ENCODE measurements around the gene LAYN.

LAYN gene

DNA sequence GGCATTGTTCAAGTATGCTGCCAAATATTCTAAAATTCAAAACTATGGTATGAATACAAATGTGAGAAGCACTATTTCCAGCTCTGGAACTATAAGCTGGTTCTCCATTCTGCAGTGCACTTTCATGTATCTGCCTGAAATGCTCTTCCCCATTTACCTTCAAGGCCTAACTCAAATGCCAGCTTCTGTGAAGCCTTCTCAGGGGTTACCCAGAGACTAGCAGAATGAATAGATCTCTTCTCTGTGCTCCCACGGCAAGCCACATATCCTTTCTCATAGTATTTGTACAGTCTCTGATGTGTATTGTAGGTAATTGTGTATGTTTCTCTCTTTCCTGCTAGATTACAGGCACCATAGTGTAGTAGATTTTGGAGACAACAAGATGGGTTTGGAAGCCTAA is 21.9 kb upstream of the LAYN start:
- FAIRE-seq (no peak), DNase-seq (ENCODE audit: insufficient read length) (no peak)
- TF ChIP-seq POLR2AphosphoS5 (IDR thresholded peaks at IDR 0.05; ENCODE audit: low read depth, low read length) (no peak), TAF1 (IDR thresholded peaks at IDR 0.05; ENCODE audit: borderline replicate concordance, low read depth, low read length) (no peak), POLR2A (IDR thresholded peaks at IDR 0.05; ENCODE audit: low read depth, low read length) (no peak)

- FAIRE-seq (peak; percentile 75), DNase-seq (ENCODE audit: insufficient read length) (no peak)
- TF ChIP-seq POLR2AphosphoS5 (IDR thresholded peaks at IDR 0.05; ENCODE audit: low read depth, low read length) = no peak
- TF ChIP-seq POLR2A (IDR thresholded peaks at IDR 0.05; ENCODE audit: low read depth, low read length) = no peak
- no peak for TF ChIP-seq TAF1 (IDR thresholded peaks at IDR 0.05; ENCODE audit: borderline replicate concordance, low read depth, low read length)
These were observed 20.0 kb upstream of the LAYN start for GRCh38 chr11:111520560-111520959.

- no peak for TF ChIP-seq POLR2AphosphoS5 (IDR thresholded peaks at IDR 0.05; ENCODE audit: low read depth, low read length)
- TF ChIP-seq POLR2A (IDR thresholded peaks at IDR 0.05; ENCODE audit: low read depth, low read length) = no peak
- peak; percentile 51 for FAIRE-seq
- no peak for DNase-seq (ENCODE audit: insufficient read length)
These were observed 19.4 kb upstream of the LAYN start for GRCh38 chr11:111521135-111521534.

DNA sequence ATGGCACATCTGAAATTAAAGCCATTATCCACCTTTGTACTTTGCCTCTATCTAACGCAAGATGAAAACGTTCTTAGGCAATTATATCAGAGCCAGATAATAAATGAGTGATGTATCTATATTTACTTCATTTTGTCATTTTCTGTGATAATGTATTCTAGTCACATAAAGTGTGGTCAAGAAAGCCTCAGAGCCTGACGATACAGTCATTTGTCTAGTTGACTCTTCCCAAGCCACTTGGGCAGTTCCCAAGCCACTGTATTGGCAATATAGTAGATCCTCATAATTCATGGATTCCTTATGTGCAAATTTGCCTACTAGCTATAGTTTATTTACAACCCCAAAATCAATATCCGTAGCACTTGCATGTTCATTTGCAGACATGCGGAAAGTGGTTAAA is 18.1 kb upstream of the LAYN start:
- no peak for TF ChIP-seq POLR2AphosphoS5 (IDR thresholded peaks at IDR 0.05; ENCODE audit: low read depth, low read length)
- no peak for TF ChIP-seq TAF1 (IDR thresholded peaks at IDR 0.05; ENCODE audit: borderline replicate concordance, low read depth, low read length)
- TF ChIP-seq POLR2A (IDR thresholded peaks at IDR 0.05; ENCODE audit: low read depth, low read length) = no peak
- no peak for FAIRE-seq
- DNase-seq (ENCODE audit: insufficient read length) = no peak

DNA sequence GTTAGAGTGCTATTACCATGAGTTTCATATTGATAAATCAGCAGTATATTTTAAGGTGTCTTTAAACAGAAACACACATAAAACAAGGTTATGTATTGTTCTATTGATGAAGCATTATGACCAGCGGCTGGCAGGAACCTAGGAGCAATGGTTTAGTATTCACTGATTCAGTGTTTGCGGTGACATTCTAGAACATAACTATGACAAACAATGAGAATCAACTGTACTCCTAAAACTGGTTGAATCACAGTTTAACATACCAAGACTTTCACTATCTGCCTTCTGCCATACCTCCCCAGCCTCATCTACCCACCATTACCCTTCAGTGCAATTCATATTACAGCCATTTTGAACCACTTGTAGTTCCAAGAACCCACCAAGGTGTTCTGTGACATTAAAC is 17.2 kb upstream of the LAYN start:
- TF ChIP-seq POLR2AphosphoS5 (IDR thresholded peaks at IDR 0.05; ENCODE audit: low read depth, low read length) = no peak
- TF ChIP-seq TAF1 (IDR thresholded peaks at IDR 0.05; ENCODE audit: borderline replicate concordance, low read depth, low read length) = no peak
- TF ChIP-seq POLR2A (IDR thresholded peaks at IDR 0.05; ENCODE audit: low read depth, low read length) = no peak
- FAIRE-seq = no peak

GRCh38 chr11:111524056-111524455 is 16.5 kb upstream of the LAYN start:
- FAIRE-seq (no peak), DNase-seq (ENCODE audit: insufficient read length) (no peak)
- TF ChIP-seq POLR2AphosphoS5 (IDR thresholded peaks at IDR 0.05; ENCODE audit: low read depth, low read length) (no peak), POLR2A (IDR thresholded peaks at IDR 0.05; ENCODE audit: low read depth, low read length) (no peak), TAF1 (IDR thresholded peaks at IDR 0.05; ENCODE audit: borderline replicate concordance, low read depth, low read length) (no peak)

More for the DNA sequence above, 17.2 kb upstream of the LAYN start:
- DNase-seq (ENCODE audit: insufficient read length) = no peak

GRCh38 chr11:111525456-111525855 is 15.1 kb upstream of the LAYN start:
- FAIRE-seq (no peak), DNase-seq (ENCODE audit: insufficient read length) (no peak)
- TF ChIP-seq POLR2AphosphoS5 (IDR thresholded peaks at IDR 0.05; ENCODE audit: low read depth, low read length) = no peak
- no peak for TF ChIP-seq TAF1 (IDR thresholded peaks at IDR 0.05; ENCODE audit: borderline replicate concordance, low read depth, low read length)
- TF ChIP-seq POLR2A (IDR thresholded peaks at IDR 0.05; ENCODE audit: low read depth, low read length) = no peak

- no peak for TF ChIP-seq POLR2AphosphoS5 (IDR thresholded peaks at IDR 0.05; ENCODE audit: low read depth, low read length)
- TF ChIP-seq POLR2A (IDR thresholded peaks at IDR 0.05; ENCODE audit: low read depth, low read length) = no peak
- no peak for TF ChIP-seq TAF1 (IDR thresholded peaks at IDR 0.05; ENCODE audit: borderline replicate concordance, low read depth, low read length)
- DNase-seq (ENCODE audit: insufficient read length) (no peak), FAIRE-seq (no peak)
These were observed 14.0 kb upstream of the LAYN start for GRCh38 chr11:111526501-111526900.

DNA sequence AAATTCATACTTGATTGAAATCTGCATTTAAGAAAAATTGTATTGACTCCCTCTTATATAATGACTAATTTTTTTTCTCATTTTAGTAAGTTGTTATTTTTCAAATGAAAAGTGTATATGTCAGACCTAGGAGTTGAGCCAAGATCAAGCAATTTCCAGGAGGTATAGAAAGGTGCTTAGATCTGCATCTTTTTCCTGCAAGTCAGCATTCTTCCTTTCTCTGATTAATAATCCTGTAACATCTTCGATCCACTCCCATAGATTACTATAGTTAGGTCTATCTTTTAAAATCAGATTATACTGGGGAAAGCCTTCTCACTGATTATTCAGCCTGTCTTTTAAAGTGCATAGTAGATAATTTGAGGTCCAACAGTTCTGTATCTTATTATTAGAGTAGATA is 13.2 kb upstream of the LAYN start:
- no peak for FAIRE-seq
- TF ChIP-seq TAF1 (IDR thresholded peaks at IDR 0.05; ENCODE audit: borderline replicate concordance, low read depth, low read length) = no peak
- TF ChIP-seq POLR2AphosphoS5 (IDR thresholded peaks at IDR 0.05; ENCODE audit: low read depth, low read length) = no peak
- TF ChIP-seq POLR2A (IDR thresholded peaks at IDR 0.05; ENCODE audit: low read depth, low read length) = no peak
- no peak for DNase-seq (ENCODE audit: insufficient read length)

- FAIRE-seq (peak; percentile 73), DNase-seq (ENCODE audit: insufficient read length) (no peak)
- no peak for TF ChIP-seq POLR2A (IDR thresholded peaks at IDR 0.05; ENCODE audit: low read depth, low read length)
- no peak for TF ChIP-seq TAF1 (IDR thresholded peaks at IDR 0.05; ENCODE audit: borderline replicate concordance, low read depth, low read length)
These were observed 12.0 kb upstream of the LAYN start for GRCh38 chr11:111528557-111528956.

DNA sequence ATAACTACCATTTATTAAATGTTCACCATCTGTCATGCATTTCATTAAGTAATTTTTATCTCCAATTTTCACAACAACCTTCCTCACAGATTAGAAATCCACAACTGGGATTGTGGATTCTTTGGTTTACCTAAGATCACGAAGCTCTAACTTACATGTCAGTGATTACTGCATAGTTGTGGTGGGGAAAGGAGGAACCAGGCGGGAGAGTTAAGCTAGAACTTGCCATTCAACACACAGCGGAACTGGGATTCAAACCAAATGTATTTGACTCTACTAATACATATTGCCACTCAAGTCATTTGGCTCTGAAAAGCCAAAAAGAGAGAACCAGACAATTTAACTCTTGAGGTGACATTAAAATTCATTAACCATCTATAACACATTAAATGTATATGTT is 10.4 kb upstream of the LAYN start:
- TF ChIP-seq POLR2A (IDR thresholded peaks at IDR 0.05; ENCODE audit: low read depth, low read length) (no peak), POLR2AphosphoS5 (IDR thresholded peaks at IDR 0.05; ENCODE audit: low read depth, low read length) (no peak), TAF1 (IDR thresholded peaks at IDR 0.05; ENCODE audit: borderline replicate concordance, low read depth, low read length) (no peak)
- no peak for FAIRE-seq

GRCh38 chr11:111531136-111531535 is 9.4 kb upstream of the LAYN start:
- no peak for TF ChIP-seq TAF1 (IDR thresholded peaks at IDR 0.05; ENCODE audit: borderline replicate concordance, low read depth, low read length)
- DNase-seq (ENCODE audit: insufficient read length) (no peak), FAIRE-seq (no peak)

More for the DNA sequence above, 10.4 kb upstream of the LAYN start:
- no peak for DNase-seq (ENCODE audit: insufficient read length)

GRCh38 chr11:111531687-111532364 is 8.7 kb upstream of the LAYN start:
- FAIRE-seq (peak; percentile 96), DNase-seq (ENCODE audit: insufficient read length) (no peak)
- TF ChIP-seq POLR2AphosphoS5 (IDR thresholded peaks at IDR 0.05; ENCODE audit: low read depth, low read length) (no peak), POLR2A (IDR thresholded peaks at IDR 0.05; ENCODE audit: low read depth, low read length) (no peak), TAF1 (IDR thresholded peaks at IDR 0.05; ENCODE audit: borderline replicate concordance, low read depth, low read length) (no peak)
